Gastroesophageal sphincter (tissue), 4 donors: ENCODE data around the gene HEATR5B. TPM values are rescaled to one million over a fixed set of nuclear protein-coding genes. Genes with fewer than 3 reads are reported as not detected.

Experiments
- ATAC-seq: fragments of 150-250 bp; one replicate; pipeline ENCODE4 v1.9.1; 2016; ENCODE audit warnings: mild to moderate bottlenecking, moderate library complexity
- H3K27ac ChIP-seq, 4 donors: fragments of 200-600 bp; sonication (generic) in 3 of 4; 1 replicate in 3 of 4; 2 replicates in 1 of 4; pipeline ENCODE4 v1.5.1; 2016 to 2019
- H3K27me3 ChIP-seq: fragments of 200-600 bp; sonication (generic); one replicate; pipeline ENCODE4 v1.5.1; 2019
- H3K36me3 ChIP-seq, 2 donors: fragments of 200-600 bp; sonication (generic); one replicate each; pipeline ENCODE4 v1.5.1; 2019; ENCODE audit warnings: control low read depth in 1 of 2
- H3K4me1 ChIP-seq, 3 donors: fragments of 200-600 bp; sonication (generic); 1 replicate in 2 of 3; 2 replicates in 1 of 3; pipeline ENCODE4 v1.5.1; 2016 to 2019; ENCODE audit warnings: control low read depth in 2 of 3
- H3K4me3 ChIP-seq, 2 donors: fragments of 200-600 bp; sonication (generic); one replicate each; pipeline ENCODE4 v1.5.1; 2019; ENCODE audit warnings: mild to moderate bottlenecking in 1 of 2, moderate library complexity in 1 of 2
- H3K9me3 ChIP-seq, 3 donors: fragments of 200-600 bp; sonication (generic); one replicate each; pipeline ENCODE4 v1.5.1; 2017 to 2019; ENCODE audit warnings: control low read depth in 2 of 3
- CTCF ChIP-seq, 4 experiments: fragments of 200-600 bp in 2 of 4; fragments of 450-650 bp in 2 of 4; sonication (generic) in 1 of 4; IDR thresholded peaks; one replicate each; pipeline ENCODE4 v1.5.1; 2017 to 2019; ENCODE audit warnings: antibody characterized with exemption in 4 of 4, mild to moderate bottlenecking in 2 of 4, moderate library complexity in 2 of 4
- EP300 ChIP-seq: sonication (generic); formaldehyde crosslinking; IDR thresholded peaks from one replicate; pipeline ENCODE4 v1.6.1; 2017; ENCODE audit warnings: antibody characterized with exemption, mild to moderate bottlenecking
- POLR2A ChIP-seq, 2 donors: fragments of 450-650 bp; IDR thresholded peaks; one replicate each; pipeline ENCODE4 v1.6.1; 2017; ENCODE audit warnings: antibody characterized with exemption in 2 of 2, mild to moderate bottlenecking in 2 of 2, moderate library complexity in 1 of 2
- POLR2AphosphoS5 ChIP-seq: sonication (generic); formaldehyde crosslinking; IDR thresholded peaks from one replicate; pipeline ENCODE4 v1.6.1; 2017; ENCODE audit warnings: antibody characterized with exemption
- WGBS, 2 donors: methylation state at CpG; one replicate each; pipeline ENCODE4 v1.1.5; 2018; ENCODE audit warnings: low coverage in 1 of 2; 5-methylcytosine and 5-hydroxymethylcytosine counted together
- total RNA-seq, 4 donors: library from RNA; depleted of rRNA; stranded (reverse); fragments of >200 nt; gene quantifications; one replicate each; pipeline ENCODE4 v1.1.0, GENCODE V29; 2016

Gene HEATR5B
- total RNA-seq, 4 donors from 2014 or later: 17.6 to 32.1 (median 22.1) TPM

DNA sequence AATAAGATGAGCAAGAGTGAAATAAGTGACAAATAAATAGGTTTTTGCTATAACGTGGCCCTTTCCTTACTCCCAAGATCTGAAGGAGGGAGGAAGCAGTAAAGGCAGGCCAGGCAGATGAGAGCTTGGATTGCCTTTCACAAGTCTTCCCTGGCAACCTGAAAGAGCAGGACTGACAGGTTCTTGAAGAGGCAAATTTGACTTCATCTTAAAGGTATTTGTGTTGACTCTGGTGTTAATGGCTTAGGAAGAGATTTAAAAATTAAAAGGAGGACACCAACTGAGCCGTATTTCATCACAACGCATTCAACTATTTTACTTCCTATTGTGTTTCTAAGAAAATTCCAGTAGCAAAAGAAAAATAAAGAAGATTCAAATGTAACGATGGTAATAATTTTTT, 121.1 kb downstream of the HEATR5B start:
- H3K36me3 ChIP-seq: no peaks in the 10 kb centered on the region
- peaks cover 0 to 40% (median 11%) of the 10 kb centered on the region in 3 donors for H3K4me1 ChIP-seq
- no peaks in the 10 kb centered on the region for H3K27me3 ChIP-seq
- no peak overlapping the region for H3K27ac ChIP-seq
- no peaks in the 10 kb centered on the region for H3K9me3 ChIP-seq
- H3K4me3 ChIP-seq: no peak overlapping the region
- ATAC-seq: no peak
- TF ChIP-seq POLR2AphosphoS5: no peak
- no peak for TF ChIP-seq POLR2A (IDR thresholded peaks at IDR 0.05)
- TF ChIP-seq EP300: no peak
- TF ChIP-seq CTCF (IDR thresholded peaks at IDR 0.05): no peak
- 83 to 93% methylated on average over 3 to 4 of the region's 4 CpGs for WGBS, 2 donors

DNA sequence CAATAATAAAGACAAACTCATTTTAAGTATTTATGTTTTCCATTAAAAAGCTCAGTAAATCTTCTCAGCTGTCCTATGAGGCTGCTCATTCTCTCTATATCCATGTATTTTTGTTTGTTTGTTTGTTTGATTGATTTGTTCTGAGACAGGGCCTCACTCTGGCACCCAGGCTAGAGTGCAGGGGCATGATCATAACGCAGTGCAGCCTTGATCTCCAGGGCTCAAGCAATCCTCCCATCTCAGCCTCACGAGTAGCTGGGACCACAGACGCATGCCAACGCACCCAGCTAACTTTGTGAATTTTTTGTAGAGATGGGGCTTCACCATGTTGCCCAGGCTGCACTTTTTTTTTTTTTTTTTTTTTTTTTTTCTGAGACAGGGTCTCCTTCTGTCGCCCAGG, 123.4 kb downstream of the HEATR5B start:
- Histone ChIP-seq H3K36me3 (no peaks in the 10 kb centered on the region), H3K4me1 (peaks cover 0 to 41% (median 11%) of the 10 kb centered on the region in 3 donors), H3K27ac (no peak overlapping the region), H3K4me3 (no peak overlapping the region), H3K27me3 (no peaks in the 10 kb centered on the region), H3K9me3 (no peaks in the 10 kb centered on the region)
- no peak for ATAC-seq
- TF ChIP-seq EP300 (no peak), POLR2A (IDR thresholded peaks at IDR 0.05) (no peak), CTCF (IDR thresholded peaks at IDR 0.05) (no peak), POLR2AphosphoS5 (no peak)
- WGBS, 2 donors: 75 to 92% methylated on average over 1 to 2 of the region's 5 CpGs

DNA sequence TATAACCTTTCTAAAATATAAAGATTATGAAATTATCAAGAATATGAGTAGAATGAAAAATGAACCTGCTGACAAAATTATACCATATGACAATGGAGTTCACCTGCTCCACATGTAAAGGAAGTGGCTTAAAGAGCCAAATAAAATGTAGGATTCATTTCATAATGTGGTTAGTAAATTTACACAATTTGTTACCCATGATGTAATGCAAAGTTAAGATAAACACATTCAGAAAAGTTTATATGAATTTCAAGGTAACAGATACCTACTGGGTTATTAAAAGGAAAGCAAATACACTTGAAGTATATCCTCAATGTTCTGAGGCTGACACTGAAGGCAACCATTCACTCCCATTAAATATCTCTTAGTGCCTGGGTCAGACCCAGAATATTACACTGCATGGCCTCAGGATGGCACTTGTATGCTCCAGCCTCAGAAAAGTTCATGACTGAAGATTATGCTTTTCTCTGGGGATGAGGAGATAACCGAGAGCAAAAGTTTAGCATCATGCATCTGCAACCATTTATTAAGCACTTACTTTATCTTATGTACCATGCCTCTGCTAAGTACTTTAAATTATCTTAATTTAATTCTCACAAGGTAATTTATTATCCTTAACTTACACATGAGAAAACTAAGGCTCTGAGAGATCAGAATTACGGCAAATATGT, 124.0 kb downstream of the HEATR5B start:
- ATAC-seq: no peak
- Histone ChIP-seq H3K36me3 (no peaks in the 10 kb centered on the region), H3K27ac (no peak overlapping the region), H3K9me3 (no peaks in the 10 kb centered on the region), H3K4me1 (peaks cover 0 to 38% (median 9%) of the 10 kb centered on the region in 3 donors), H3K4me3 (no peak overlapping the region), H3K27me3 (no peaks in the 10 kb centered on the region)
- TF ChIP-seq POLR2A (IDR thresholded peaks at IDR 0.05): no peak
- no peak for TF ChIP-seq POLR2AphosphoS5
- no peak for TF ChIP-seq EP300
- no peak for TF ChIP-seq CTCF (IDR thresholded peaks at IDR 0.05)
- 78 to 83% methylated on average over 2 of the region's 2 CpGs for WGBS, 2 donors

DNA sequence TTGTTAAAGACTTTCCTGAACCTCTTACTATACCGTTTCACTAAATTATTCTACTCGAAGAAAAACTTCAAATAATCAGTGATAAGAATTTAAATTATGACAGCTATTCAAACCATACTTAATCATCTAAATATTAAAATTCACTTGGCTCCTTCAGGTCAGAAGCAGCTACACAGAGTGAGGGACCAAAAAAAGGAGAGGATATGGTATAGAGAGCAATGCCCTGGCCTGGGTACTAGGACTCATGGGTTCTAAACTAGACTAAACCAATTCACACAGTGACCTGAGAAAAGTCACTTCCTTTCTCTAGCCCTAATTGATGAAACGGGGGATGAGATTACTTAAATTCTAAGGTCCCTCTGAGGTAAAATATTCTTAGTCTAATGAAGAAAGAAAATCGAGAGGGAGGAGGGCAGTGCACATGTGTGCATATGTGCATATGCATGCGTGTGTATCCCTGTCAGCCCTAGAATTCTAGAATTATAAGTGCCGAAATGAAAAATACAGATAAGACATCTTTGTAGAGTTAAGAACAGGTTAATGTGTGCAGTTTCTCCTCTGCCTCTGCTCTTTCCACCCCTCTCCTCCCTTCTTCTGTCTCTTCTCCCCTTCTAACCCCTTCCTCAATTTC, 129.1 kb downstream of the HEATR5B start:
- WGBS, 2 donors: 59 to 67% methylated on average over 6 of the region's 6 CpGs
- Histone ChIP-seq H3K27me3 (no peaks in the 10 kb centered on the region), H3K27ac (no peak overlapping the region), H3K4me3 (no peak overlapping the region), H3K9me3 (no peaks in the 10 kb centered on the region), H3K36me3 (no peaks in the 10 kb centered on the region), H3K4me1 (peaks cover 0 to 47% (median 5%) of the 10 kb centered on the region in 3 donors)
- no peak for ATAC-seq
- TF ChIP-seq EP300 (no peak), CTCF (IDR thresholded peaks at IDR 0.05) (no peak), POLR2A (IDR thresholded peaks at IDR 0.05) (no peak), POLR2AphosphoS5 (no peak)

- Histone ChIP-seq H3K27ac (no peak overlapping the region), H3K4me1 (peaks cover 0 to 47% (median 5%) of the 10 kb centered on the region in 3 donors), H3K4me3 (no peak overlapping the region), H3K9me3 (no peaks in the 10 kb centered on the region), H3K36me3 (no peaks in the 10 kb centered on the region), H3K27me3 (no peaks in the 10 kb centered on the region)
- no peak for TF ChIP-seq EP300
- no peak for TF ChIP-seq POLR2AphosphoS5
- no peak for TF ChIP-seq CTCF (IDR thresholded peaks at IDR 0.05)
- TF ChIP-seq POLR2A (IDR thresholded peaks at IDR 0.05): no peak
- no peak for ATAC-seq
- 61 to 65% methylated on average over 2 to 3 of the region's 3 CpGs for WGBS, 2 donors
These were observed 131.4 kb downstream of the HEATR5B start for GRCh38 chr2:36952748-36953197.
